ENCODE results near the gene BCDIN3D. TPM values are rescaled to one million over a fixed set of nuclear protein-coding genes. Genes with fewer than 3 reads are reported as not detected.

Gene BCDIN3D
- total RNA-seq, 1 experiment from 2014 or later, result 5.8 TPM

DNA sequence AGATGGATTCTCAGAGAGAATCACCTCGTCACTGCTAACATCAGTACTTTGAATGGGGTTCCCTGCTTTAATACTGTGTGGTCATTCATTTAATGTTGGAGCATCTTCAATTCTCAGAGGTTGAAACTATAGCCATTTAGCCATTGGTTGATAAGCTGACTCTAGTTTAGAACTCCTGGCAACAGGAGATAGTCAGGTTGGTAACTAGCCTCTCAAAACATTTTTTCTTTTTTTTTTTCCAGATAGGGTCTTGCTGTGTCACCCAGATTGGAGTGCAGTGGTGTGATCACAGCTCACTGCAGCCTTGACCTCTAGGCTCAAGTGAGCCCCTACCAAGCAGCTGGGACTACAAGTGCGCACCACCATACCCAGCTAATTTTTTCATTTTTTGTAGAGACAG is 11.2 kb downstream of the BCDIN3D start:
- no peaks in the 10 kb centered on the region for H3K36me3 ChIP-seq
- no peaks in the 10 kb centered on the region for H3K9me3 ChIP-seq
- H3K27me3 ChIP-seq, result no peaks in the 10 kb centered on the region
- no peak for DNase-seq
- no peak overlapping the region for H3K4me3 ChIP-seq

DNA sequence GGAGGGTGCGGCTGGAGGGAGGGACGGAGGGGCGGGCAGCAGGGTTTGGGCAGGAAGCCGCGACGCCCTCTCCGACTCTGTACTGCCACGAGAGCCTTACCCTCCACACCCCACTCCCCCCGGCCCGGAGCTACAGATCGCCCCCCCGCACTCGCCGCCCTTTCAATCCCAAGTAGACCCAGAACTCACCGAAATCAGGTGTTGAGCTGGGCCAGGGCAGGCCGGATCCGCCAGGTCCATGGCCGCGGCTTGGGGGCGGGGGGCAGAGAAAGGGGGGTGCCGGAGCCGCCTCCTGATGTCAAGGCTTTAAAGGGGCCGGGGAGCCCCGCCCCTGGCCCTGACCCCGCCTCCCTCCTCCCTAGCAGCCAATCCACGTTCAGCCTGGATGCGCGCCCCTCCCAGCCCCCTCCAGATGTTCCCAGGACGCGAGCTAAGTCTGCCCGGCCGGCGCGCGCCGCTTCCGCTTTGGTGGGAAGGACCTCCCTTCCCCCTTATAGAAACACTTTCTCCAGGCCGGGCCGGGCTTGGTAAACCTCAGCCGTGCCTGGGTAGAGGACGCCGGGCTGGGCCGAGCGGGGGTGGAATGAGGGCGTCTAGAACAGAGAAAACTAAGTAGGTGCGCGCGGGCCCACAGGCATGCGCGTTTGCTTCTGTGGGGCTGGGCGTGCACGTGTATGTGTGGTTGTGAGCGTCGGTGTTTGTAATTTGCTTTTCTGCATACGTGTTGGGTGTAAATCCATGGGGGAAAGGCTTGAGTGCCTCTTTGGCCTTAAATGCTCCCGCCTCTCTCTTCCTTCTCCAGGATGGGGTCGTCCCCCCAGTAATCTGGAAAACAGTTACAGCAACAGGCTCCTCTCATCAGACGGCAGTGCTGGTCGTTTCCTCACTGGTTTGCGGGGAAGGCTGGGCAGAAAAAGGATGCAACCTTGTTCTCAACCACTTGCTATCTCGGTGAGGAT is 14.5 kb downstream of the BCDIN3D start, which contains the start of gene NCKAP5L:
TSS of gene NCKAP5L (minus strand) at position 281 of the 959 bp plus-strand sequence. CDS start 24,369 bp downstream, outside the sequence.
- no peaks in the 10 kb centered on the region for H3K36me3 ChIP-seq
- H3K9me3 ChIP-seq, result no peaks in the 10 kb centered on the region

DNA sequence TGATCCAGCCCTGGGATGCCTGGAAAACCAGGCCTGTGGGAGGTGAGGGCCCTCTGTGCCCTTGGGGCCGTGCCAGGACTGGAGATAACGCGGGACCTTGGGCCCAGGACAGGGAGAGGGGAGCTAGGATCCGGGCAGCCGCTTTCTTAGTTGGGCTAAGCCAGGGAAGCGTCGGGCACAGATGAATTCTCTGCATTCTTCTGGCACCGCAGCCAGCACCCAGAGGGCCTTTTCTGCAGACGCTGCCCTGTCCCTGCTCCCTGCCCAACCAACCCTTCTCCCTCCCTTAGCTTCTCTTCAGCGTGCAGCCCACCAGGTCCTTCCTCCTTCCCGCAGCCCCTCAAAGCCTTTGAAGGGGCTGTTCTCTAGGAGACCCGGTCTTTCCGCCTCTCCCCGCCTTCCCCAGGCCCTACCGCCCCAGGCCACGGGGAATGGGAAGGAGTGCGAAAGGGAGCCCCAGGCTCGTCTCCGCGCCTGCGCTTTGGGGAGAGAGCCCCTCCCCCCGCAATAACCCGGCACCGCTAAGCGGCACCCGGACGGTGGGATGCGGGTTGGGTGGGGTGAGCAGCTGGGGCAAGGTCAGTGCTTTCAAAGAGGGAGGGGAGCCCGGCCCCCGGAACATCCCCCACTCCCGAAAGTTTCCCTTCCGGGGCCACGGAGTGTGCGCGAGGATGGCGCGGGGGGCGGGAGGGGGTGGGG is 15.4 kb downstream of the BCDIN3D start:
- peak; percentile 64 for DNase-seq
- Histone ChIP-seq H3K27me3 (no peaks in the 10 kb centered on the region), H3K4me3 (peak overlapping the region; percentile 70), H3K9me3 (no peaks in the 10 kb centered on the region), H3K36me3 (no peaks in the 10 kb centered on the region; the same call in 1 of the 2 replicates)

More for the DNA sequence above, 14.5 kb downstream of the BCDIN3D start, which contains the start of gene NCKAP5L:
- Histone ChIP-seq H3K4me3 (peak within 1 kb of the TSS; percentile 70), H3K27me3 (no peaks in the 10 kb centered on the region)
- DNase-seq, result peak; percentile 96

DNA sequence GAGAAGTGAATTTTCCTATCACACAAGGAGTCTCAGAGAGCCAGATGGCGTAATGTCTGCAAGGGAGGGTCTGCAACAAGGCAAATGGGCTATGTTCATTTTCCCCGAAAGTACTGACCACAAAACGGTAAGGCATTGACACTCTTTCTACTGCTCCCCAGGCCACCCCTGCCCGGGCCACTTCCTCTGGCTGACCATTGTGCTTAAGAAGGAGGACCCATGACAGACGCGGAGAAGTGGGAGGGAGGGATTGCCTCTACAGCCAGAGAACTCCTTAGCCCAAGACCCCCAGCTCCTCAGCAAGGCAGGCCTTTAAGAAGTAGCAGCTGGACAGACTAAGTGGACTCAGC is 15.9 kb downstream of the BCDIN3D start:
- Histone ChIP-seq H3K4me3 (peak overlapping the region; percentile 70), H3K27me3 (no peaks in the 10 kb centered on the region), H3K9me3 (no peaks in the 10 kb centered on the region; the same call in 1 of the 2 replicates), H3K36me3 (no peaks in the 10 kb centered on the region; the same call in 1 of the 2 replicates)
- no peak for DNase-seq

DNA sequence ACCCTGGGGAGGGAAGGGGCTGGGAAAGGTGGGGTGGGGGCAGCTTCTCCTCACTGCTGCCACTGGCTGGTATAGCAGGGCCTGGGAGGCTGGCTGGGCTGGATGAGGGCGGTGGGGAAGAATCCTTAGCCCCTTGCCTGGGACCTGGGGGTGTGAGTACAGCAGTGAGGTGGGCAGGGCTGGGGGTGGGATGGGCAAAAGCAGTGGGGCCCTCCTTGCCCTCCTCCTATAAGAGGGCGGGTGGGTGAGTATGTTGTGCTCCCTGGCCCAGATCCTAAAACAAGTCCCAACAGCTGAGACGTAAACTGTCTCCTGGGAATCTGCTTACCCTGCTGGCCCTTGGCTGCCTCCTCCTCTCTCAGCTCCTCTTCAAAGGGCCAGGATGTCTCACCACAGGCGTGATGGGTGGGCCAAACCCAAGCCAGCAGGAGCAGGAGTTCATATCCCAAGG is 16.9 kb downstream of the BCDIN3D start:
- no peak for DNase-seq
- Histone ChIP-seq H3K27me3 (no peaks in the 10 kb centered on the region), H3K9me3 (no peaks in the 10 kb centered on the region; the same call in 1 of the 2 replicates), H3K4me3 (no peak overlapping the region), H3K36me3 (no peaks in the 10 kb centered on the region; the same call in 1 of the 2 replicates)

DNA sequence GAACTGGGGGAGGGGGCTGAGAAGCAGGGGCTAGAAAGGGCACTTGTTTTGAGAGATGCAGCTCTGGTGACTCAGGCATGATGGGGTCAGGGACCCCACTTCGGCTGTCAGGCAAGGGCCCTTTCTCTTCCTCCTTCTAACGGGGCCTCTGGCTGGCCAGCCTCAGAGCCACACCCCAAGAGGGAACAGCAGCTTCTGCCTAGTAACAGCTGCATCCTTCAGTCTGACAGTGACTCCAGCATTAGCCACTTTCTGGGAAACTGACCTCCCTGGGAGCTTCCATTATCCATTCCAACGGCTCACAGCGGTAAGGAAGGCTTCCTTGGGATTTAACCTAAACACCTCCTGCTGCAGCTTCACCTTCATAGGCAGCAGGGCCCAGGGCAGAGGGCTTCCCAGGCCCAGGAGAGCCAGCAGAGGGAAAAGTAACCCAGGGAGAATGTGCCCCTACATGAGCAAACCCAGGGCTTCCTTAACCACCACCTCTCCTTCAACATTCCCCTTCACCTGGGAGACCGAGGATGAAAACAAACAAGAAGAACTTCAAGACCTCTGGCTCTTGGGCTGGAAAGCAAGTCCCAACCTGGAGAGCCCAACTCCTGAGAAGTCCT is 17.4 kb downstream of the BCDIN3D start:
- Histone ChIP-seq H3K9me3 (no peaks in the 10 kb centered on the region; the same call in 1 of the 2 replicates), H3K36me3 (no peaks in the 10 kb centered on the region; the same call in 1 of the 2 replicates), H3K27me3 (no peaks in the 10 kb centered on the region), H3K4me3 (no peak overlapping the region)
- no peak for DNase-seq

DNA sequence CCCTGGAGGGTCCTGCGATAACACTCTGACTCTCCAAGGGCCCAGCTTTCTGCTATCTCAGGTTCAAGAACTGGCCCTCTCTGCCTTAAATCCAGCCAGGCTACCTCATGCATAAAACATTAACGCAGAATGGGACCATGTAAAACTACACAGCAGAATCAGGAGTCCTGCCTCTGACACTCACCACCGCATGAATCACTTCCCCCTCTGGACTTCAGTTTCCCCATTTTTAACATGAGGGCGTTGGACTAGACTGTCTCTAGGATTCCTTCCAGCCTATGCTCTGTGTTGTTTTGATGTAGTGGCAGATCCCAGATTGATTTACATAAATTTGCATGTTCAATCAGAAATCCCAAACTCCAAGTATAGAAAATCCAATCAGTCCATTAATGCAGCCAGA is 18.0 kb downstream of the BCDIN3D start:
- no peak overlapping the region for H3K4me3 ChIP-seq
- H3K36me3 ChIP-seq, result no peaks in the 10 kb centered on the region; the same call in 1 of the 2 replicates
- DNase-seq, result no peak
- H3K27me3 ChIP-seq, result no peaks in the 10 kb centered on the region
- H3K9me3 ChIP-seq, result no peaks in the 10 kb centered on the region; the same call in 1 of the 2 replicates

DNA sequence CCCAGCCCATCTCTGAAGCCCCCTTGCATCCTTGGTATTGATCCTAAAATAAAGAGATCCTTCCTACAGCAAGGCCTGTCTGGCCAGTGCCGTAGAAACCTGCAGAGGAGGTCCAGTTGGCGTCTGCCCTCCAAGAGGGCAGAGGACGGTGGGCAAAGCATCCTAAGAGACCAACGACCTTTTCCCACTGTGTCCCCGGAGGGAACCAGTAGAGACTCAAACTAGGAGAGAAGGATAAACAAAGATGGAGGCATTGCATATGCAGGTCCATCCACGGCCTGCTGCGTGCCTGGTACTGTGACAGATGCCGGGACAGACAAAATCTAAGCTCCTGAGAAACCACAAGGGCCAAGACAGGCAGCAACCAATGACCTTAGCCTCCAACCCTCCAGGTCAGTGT is 18.5 kb downstream of the BCDIN3D start:
- Histone ChIP-seq H3K4me3 (no peak overlapping the region), H3K36me3 (no peaks in the 10 kb centered on the region; the same call in 1 of the 2 replicates), H3K9me3 (no peaks in the 10 kb centered on the region; the same call in 1 of the 2 replicates), H3K27me3 (no peaks in the 10 kb centered on the region)
- no peak for DNase-seq

DNA sequence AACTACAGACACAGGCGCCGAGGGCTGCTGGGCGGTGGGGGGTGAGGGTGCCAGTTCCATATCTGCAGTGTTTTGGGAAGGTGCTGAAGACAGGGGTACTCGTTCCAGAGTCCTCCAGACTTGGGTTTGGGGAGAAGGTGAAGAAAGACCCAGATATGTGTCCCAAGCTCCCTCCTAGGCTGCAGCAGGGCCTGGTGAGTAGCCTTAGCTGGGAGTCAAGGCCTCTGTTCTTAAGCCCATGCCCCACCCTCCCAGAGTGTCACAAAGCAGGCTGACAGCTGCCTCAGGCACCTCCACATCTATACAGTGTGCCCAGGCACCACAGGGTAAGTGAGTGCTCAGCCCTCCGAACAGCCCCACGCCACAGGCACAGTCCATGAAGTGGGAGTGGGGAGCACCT is 19.0 kb downstream of the BCDIN3D start:
- Histone ChIP-seq H3K36me3 (no peaks in the 10 kb centered on the region; the same call in 1 of the 2 replicates), H3K4me3 (no peak overlapping the region), H3K9me3 (no peaks in the 10 kb centered on the region; the same call in 1 of the 2 replicates), H3K27me3 (no peaks in the 10 kb centered on the region)
- DNase-seq, result no peak

DNA sequence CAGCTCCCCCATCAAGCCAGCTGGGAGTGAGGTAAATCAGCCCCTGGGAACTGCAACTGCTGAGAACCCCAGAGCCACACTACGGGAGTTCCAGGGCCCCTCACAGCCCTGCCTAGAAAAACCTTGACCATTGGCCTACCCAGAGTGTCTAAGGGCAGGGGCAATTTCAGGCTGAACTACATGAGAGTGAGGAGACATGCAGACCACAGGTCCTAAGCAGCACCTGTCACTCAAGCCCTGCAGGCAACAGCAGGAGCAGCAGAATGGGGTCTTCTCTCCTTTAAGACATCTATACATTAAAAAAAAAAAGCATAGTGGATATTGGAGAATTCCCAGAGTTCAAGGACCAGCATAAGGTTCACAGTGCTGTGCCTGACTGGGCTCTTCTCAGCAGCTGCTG is 19.6 kb downstream of the BCDIN3D start:
- Histone ChIP-seq H3K36me3 (no peaks in the 10 kb centered on the region; the same call in 1 of the 2 replicates), H3K4me3 (no peak overlapping the region), H3K27me3 (no peaks in the 10 kb centered on the region)

DNA sequence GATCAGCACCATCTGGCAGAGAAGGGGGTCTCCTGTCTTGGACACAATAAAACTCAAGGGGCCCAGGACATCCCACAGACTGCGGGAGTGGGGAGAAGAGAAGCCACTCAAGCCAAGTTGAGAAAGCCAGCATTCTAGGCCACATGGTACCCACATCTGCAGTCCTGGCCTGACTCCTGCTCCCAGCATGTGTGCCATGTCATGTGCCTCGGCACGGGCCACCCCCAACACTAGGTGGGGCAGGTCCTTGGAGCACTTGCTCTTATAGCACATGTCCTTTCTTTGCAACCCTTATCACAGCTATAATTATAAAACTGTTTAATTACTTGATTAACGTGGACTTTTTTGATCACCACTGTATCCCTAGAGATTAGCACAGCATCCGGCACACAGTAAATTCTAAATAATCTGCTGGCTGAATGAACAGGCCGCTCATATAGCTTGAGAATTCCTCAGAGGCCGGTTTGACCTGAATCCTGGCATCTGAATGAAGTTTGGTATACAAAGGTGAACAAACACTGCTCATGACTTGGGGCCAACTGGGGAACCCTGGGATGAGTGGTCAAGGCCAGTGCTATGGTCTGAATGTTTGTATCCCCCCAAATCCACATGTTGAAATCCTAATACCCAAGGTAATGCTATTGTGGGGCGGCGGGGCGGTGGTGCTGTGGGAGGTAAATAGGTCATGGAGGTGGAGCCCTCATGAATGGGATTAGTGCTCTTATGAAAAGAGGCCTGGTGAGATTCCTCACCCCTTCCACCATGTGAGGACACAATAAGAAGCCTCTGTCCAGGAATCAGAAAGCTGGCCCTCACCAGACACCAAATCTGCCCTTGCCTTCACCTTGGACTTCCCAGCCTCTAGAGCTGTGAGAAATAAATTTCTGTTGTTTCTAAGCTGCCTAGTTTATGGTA is 21.3 kb downstream of the BCDIN3D start:
- no peak overlapping the region for H3K4me3 ChIP-seq
- DNase-seq, result no peak
- no peaks in the 10 kb centered on the region; the same call in 1 of the 2 replicates for H3K36me3 ChIP-seq
- no peaks in the 10 kb centered on the region for H3K27me3 ChIP-seq
- no peaks in the 10 kb centered on the region; the same call in 1 of the 2 replicates for H3K9me3 ChIP-seq

More for the DNA sequence above, 19.6 kb downstream of the BCDIN3D start:
- H3K9me3 ChIP-seq, result no peaks in the 10 kb centered on the region; the same call in 1 of the 2 replicates
- DNase-seq, result no peak

DNA sequence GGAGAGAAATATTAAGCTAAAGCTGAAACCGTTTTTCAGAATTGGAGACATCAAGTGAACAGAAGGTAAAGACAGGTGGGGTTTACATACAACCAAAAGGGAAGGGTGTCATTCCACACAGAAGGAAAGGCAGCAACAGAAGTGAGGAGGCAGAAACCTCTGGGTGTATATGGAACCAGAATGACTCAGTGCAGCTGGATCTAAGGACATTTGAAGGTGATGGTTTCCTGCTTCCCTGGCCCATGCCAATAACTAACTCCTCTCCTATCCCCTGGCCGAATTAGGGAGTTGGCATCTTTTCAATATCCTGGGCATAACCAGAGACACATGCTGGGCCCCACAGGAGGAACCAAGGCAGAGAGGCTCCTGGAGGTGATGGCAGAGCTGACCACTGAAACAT is 23.1 kb downstream of the BCDIN3D start:
- DNase-seq, result no peak
- H3K27me3 ChIP-seq, result no peaks in the 10 kb centered on the region
- H3K9me3 ChIP-seq, result no peaks in the 10 kb centered on the region; the same call in 1 of the 2 replicates
- no peak overlapping the region for H3K4me3 ChIP-seq
- peaks cover 3% of the 10 kb centered on the region for H3K36me3 ChIP-seq

DNA sequence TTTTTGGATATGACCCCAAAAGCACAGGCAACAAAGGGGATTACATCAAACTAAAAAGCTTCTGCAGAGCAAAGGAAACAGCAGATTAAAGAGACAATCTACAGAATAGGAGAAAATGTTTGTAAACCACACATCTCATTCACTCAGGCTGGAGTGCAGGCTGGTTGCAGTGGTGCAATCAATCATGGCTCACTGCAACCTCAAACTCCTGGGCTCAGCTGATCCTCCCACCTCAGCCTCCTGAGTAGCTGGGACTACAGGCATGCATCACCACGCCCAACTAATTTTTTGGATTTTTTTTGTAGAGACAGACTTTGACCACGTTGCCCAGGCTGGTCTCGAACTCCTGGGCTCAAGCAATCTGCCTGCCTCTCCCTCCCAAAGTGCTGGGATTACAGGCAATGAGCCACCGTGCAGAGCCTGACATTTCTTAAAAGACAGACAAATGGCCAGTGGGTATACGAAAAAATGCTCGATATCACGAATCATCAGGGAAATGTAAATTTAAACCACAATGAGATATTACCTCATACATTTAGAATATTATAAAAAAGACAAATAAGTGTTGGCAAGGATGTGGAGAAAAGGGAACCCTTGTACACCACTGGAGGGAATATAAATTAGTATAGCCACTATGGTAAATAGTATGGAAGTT is 24.5 kb downstream of the BCDIN3D start:
- Histone ChIP-seq H3K9me3 (no peaks in the 10 kb centered on the region; the same call in 1 of the 2 replicates), H3K4me3 (no peak overlapping the region), H3K27me3 (no peaks in the 10 kb centered on the region), H3K36me3 (peaks cover 6% of the 10 kb centered on the region)
- no peak for DNase-seq

DNA sequence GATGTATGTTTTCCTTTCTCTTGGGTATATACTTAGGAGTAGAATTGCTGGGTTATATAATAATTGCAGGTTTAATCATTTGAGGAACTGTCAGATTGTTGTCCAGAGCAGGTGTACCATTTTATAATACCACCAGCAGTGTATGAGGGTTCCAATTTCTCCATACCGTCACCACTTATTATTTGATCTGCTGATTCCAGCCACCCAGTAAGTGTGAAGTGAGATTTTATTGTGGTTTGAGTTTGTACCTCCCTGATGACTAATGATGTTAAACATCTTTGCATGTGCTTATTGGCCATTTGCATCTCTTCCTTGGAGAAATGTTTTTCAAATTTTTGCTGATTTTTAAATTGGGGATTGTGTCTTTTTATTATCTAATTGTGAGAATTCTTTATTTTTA is 29.8 kb downstream of the BCDIN3D start:
- H3K4me3 ChIP-seq, result no peak overlapping the region
- DNase-seq, result no peak
- no peaks in the 10 kb centered on the region for H3K27me3 ChIP-seq
- H3K9me3 ChIP-seq, result no peaks in the 10 kb centered on the region
- peaks cover 6% of the 10 kb centered on the region for H3K36me3 ChIP-seq

DNA sequence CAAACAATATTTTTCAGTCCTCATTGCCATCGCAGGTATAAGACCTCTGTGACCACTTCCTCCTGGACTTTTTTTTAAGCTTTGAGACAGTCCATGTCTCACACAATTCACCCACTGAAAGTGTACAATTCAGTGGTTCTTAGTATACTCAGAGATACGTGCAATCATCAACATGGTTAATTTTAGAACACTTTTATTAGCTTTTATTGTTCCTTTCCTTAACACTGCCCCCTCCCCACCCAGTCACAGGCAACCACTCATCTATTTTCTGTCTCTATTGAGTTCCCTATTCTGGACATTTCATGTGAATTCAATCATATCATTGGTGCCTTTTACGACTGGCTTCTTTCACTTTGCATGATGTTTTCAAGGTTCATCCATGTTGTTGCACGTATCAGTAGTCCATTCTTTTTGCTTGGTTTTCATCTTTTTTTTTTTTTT is 30.9 kb downstream of the BCDIN3D start:
- peaks cover 6% of the 10 kb centered on the region for H3K36me3 ChIP-seq
- H3K4me3 ChIP-seq, result no peak overlapping the region
- DNase-seq, result no peak
- H3K9me3 ChIP-seq, result no peaks in the 10 kb centered on the region
- H3K27me3 ChIP-seq, result no peaks in the 10 kb centered on the region

All from MG63 (cell line).